ENCODE measurements around the gene RGR. TPM values are rescaled to one million over a fixed set of nuclear protein-coding genes. Genes with fewer than 3 reads are reported as not detected.
A peak's percentile ranks its signal among the peaks of the same experiment; 100 is the strongest.

Gene RGR
- total RNA-seq, 6 experiments from 2014 or later: not detected

DNA sequence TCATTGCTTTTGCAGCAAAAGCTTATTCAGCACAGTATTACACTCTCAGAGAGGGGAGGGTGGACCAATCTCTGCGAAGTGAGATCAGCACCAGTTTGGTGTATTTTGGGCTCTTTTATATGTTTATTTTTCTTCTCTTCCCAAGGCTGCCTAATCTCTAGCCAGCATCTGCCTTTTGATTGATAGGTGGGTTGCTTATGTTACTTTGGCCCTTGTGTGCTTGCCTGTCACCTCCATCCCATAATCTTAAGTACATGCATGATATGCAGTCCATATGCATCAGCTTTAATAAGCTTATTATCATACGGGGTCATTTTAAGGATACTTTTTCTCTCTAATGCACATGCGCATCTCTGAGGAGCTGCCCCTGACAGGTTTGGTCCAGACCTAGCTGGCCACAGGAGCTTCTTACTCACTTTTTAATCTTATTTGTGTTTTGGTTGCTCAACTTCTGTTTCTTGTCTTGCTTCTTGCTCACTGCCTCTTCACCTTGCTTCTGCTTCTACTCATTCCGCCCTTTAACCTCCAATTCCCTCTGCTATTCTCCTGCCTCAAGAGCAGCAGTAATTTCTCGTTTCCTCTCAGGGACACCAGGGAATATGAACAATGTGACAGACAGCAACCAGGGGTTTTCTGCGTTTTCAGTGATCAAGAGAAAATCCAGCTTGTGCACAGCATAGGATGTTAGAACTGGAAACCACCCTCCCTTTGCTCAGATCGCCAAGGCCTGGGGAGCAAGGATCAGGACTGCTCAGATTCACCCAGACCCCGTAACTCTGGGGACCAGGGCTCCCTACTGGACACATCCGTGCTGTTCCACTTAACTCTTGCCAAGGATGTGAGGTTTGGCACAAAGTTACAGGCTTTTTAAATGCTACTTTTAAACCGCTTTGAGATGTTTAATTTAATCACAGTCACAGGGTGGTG, 10.0 kb downstream of the RGR start:
- H3K9me3 ChIP-seq: no peaks in the 10 kb centered on the region
- DNase-seq (no peak), ATAC-seq (no peak)
- H3K4me1 ChIP-seq: no peaks in the 10 kb centered on the region
- H3K27ac ChIP-seq: no peak overlapping the region
- WGBS (ENCODE audit: insufficient coverage, low coverage, low lambda C conversion rate, missing lambda C conversion rate): 61% methylated on average over 9 of the region's 10 CpGs
- intact Hi-C loops (cut with DNase I): no loop called here
- H3K36me3 ChIP-seq: no peaks in the 10 kb centered on the region
- H3K27me3 ChIP-seq: no peaks in the 10 kb centered on the region
- no peak overlapping the region for H3K4me3 ChIP-seq
- TF ChIP-seq POLR2A (IDR thresholded peaks at IDR 0.05): no peak
- TF ChIP-seq, protein P1, sequence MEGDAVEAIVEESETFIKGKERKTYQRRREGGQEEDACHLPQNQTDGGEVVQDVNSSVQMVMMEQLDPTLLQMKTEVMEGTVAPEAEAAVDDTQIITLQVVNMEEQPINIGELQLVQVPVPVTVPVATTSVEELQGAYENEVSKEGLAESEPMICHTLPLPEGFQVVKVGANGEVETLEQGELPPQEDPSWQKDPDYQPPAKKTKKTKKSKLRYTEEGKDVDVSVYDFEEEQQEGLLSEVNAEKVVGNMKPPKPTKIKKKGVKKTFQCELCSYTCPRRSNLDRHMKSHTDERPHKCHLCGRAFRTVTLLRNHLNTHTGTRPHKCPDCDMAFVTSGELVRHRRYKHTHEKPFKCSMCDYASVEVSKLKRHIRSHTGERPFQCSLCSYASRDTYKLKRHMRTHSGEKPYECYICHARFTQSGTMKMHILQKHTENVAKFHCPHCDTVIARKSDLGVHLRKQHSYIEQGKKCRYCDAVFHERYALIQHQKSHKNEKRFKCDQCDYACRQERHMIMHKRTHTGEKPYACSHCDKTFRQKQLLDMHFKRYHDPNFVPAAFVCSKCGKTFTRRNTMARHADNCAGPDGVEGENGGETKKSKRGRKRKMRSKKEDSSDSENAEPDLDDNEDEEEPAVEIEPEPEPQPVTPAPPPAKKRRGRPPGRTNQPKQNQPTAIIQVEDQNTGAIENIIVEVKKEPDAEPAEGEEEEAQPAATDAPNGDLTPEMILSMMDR (IDR thresholded peaks at IDR 0.05): no peak

DNA sequence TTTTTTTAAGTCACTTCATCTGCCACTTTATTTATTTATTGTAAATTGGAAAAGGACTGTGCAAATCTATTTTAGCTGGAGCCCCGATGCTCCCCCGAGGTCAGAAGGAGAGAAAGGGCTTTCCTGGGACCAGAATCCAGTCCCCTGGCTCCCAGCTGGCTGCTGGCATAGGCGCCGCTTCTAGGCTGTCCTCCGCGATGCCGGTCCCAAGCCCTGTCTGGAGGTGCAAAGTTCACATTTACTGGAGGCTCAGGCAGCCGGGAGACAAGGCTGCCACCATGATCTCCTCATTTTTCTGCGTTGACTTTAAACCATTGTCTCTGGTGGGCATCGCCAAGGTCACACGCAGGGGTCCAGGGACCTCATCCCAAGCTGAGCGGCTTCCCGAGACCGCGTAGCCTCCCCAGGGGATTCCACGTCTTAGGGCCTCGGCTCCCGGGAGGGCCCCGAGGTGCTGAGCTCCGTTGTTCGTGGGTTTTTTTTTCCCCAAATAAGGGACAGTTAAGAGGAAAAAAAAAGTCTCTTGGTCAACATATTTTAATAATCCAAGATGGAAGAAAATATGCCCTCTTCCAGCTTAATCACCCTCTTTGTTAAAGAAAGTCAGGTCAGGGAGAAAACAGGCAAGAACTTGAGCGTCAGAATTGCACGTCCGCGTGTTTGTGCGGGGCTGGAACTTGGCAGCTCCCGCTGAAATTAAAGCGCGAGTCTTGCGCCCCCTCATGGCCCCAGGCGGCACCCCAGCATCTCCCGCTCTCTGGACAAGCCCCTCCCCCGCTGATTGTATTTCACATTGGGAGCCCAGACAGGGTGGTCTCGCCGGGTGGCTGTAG, 11.9 kb downstream of the RGR start:
- peak; percentile 42 to 66 (median 55) for ATAC-seq
- TF ChIP-seq, protein P1 (IDR thresholded peaks at IDR 0.05): peak; percentile 11 to 43 (median 34)
- TF ChIP-seq POLR2A (IDR thresholded peaks at IDR 0.05): no peak
- H3K36me3 ChIP-seq: no peaks in the 10 kb centered on the region

DNA sequence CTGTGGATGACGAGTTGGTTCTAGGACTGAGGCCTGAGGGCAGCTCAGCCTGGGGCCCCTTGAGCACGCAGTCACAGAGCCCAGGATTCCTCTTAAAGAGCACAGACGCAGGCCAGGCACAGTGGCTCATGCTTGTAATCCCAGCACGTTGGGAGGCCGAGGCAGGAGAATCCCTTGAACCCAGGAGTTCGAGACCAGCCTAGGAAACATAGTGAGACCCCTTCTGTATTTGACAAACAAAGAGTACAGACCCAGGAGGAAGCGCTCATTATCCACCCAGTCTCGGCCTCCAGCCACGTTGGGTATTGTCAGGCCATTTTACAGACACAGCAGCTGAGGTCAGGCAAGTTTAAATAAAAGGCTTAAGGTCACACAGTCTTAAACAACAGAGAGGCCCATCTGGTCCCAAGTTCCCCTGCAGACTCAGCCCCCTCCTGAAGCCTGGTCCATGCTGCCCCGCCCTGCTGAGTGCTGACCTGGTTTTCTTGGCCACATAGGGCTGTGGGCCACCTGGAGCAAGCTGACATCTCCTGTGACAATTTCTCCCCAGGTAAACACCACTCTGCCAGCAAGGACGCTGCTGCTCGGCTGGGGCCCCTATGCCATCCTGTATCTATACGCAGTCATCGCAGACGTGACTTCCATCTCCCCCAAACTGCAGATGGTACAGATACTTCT, 12.6 kb downstream of the RGR start:
- 80% methylated on average over 5 of the region's 15 CpGs for WGBS (ENCODE audit: insufficient coverage, low coverage, low lambda C conversion rate, missing lambda C conversion rate)
- no peak overlapping the region for H3K27ac ChIP-seq
- no peak for DNase-seq
- intact Hi-C loops (cut with DNase I): no loop called here
- no peak overlapping the region for H3K4me3 ChIP-seq
- no peaks in the 10 kb centered on the region for H3K4me1 ChIP-seq
- H3K9me3 ChIP-seq: no peaks in the 10 kb centered on the region
- H3K27me3 ChIP-seq: no peaks in the 10 kb centered on the region
- ATAC-seq: no peak
- H3K36me3 ChIP-seq: no peaks in the 10 kb centered on the region
- TF ChIP-seq POLR2A (IDR thresholded peaks at IDR 0.05): no peak
- TF ChIP-seq, protein P1 (IDR thresholded peaks at IDR 0.05): no peak

More for the DNA sequence above, 11.9 kb downstream of the RGR start:
- peak in 1 of 3 donors; percentile 40 for DNase-seq
- intact Hi-C loops (cut with DNase I): no loop called here
- Histone ChIP-seq H3K4me3 (no peak overlapping the region), H3K27ac (no peak overlapping the region), H3K27me3 (no peaks in the 10 kb centered on the region), H3K9me3 (no peaks in the 10 kb centered on the region), H3K4me1 (no peaks in the 10 kb centered on the region)
- WGBS (ENCODE audit: insufficient coverage, low coverage, low lambda C conversion rate, missing lambda C conversion rate): 19% methylated on average over 22 of the region's 35 CpGs

DNA sequence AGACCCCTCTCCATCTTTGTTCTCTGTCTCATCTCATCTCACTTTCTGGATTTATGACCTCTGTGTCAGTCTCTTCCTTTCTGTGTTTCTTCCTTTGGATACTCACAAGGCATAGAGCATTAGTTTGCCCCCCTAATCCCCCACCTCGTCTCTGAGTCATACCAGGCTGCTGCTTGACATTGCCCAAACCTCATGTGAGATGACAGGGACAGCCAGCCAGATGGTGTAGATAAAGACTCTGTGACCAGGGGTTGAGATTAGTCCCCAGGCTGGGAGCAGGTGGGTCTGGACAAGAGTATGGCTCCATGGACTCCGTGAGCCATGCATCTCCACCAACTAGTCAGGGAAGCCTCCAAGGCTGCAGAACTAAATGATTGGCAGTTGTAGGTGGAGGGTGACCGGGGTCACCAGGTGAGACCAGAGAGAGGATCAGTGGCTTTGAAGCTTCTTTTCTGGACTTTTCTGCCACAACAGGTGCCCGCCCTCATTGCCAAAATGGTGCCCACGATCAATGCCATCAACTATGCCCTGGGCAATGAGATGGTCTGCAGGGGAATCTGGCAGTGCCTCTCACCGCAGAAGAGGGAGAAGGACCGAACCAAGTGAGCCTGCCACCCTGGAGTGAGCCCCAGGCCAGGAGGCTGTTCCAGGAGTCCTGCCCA, 13.3 kb downstream of the RGR start:
- intact Hi-C loops (cut with DNase I): no loop called here
- Histone ChIP-seq H3K4me3 (no peak overlapping the region), H3K9me3 (no peaks in the 10 kb centered on the region), H3K36me3 (no peaks in the 10 kb centered on the region), H3K27me3 (no peaks in the 10 kb centered on the region), H3K27ac (no peak overlapping the region), H3K4me1 (no peaks in the 10 kb centered on the region)
- WGBS (ENCODE audit: insufficient coverage, low coverage, low lambda C conversion rate, missing lambda C conversion rate): 45% methylated on average over 1 of the region's 7 CpGs
- ATAC-seq: no peak
- no peak for TF ChIP-seq POLR2A (IDR thresholded peaks at IDR 0.05)
- TF ChIP-seq, protein P1 (IDR thresholded peaks at IDR 0.05): no peak
- no peak for DNase-seq
